Glomerular visceral epithelial cell (primary cell): Measurements from ENCODE around the gene MLXIPL.
"Not testable (repeated sequence)": the region's sequence is repeated elsewhere in the genome, so short reads cannot be mapped to it uniquely, and the experiment has no call there.

ENCODE experiments used
- DNase-seq: peaks from one replicate; pipeline ENCODE4 v3.0.0-alpha.2; 2016; ENCODE audit errors: extremely low spot score

Gene MLXIPL

DNA sequence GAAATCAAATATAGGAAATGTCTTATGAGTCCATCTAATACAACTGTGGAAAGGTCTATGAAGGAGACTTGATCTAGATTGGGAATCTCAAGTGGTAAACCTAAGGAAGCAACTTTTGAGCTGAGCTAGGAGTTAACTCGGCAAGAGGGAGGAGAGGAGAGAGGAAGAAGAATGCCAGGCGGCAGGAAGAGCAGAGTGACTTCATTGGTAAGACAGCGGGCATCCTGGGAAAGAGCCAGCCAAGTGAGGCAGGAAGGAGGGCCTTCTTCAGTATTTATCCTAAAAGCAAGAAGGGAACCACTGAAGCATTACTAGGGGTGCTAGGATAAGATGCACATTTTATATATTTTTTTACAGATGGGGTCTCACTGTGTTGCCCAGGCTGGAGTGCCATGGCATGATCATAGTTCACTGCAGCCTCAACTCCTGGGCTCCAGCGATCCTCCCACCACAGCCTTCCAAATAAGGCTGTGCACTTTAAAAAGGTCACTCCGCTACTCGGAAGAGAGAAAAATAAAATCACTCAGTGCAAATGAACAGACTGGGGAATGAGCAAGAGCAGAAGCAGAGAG lies 68.8 kb downstream of the MLXIPL start:
- DNase-seq, result peak; percentile 46

- DNase-seq, result not testable (repeated sequence)
These were observed 74.2 kb downstream of the MLXIPL start for GRCh38 chr7:73550093-73550492.

DNA sequence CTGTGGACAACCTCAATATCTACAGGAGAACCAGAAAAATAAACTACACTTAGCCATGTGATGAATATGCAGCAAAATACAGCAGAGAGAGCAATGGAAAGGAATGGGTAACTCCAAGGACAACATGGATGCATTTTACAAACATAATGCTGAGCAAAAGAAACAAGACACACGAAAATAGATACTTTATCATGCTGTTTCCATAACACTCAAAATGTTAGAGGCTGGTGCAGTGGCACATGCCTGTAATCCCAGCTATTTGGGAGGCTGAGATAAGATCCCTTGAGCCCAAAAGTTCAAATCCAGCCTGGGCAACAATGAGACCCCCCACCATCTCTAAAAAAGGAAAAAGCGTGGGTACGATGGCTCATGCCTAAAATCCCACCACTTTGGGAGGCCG lies 75.1 kb downstream of the MLXIPL start:
- no peak for DNase-seq

GRCh38 chr7:73547841-73548240 lies 76.5 kb downstream of the MLXIPL start:
- DNase-seq, result no peak

GRCh38 chr7:73544678-73545077 lies 79.6 kb downstream of the MLXIPL start:
- DNase-seq, result no peak
